Peyer's patch (tissue), 4 donors: ENCODE data around the gene TCF4.

Source experiments
- POLR2A ChIP-seq, 2 donors: fragments of 450-650 bp; IDR thresholded peaks; one replicate each; pipeline ENCODE4 v1.5.1; 2017; ENCODE audit warnings: antibody characterized with exemption in 2 of 2, mild to moderate bottlenecking in 2 of 2, moderate library complexity in 2 of 2
- TF ChIP-seq, protein P1 (sequence below), 6 experiments: fragments of 450-650 bp in 4 of 6; fragments of 200-600 bp in 2 of 6; sonication (generic) in 1 of 6; IDR thresholded peaks; one replicate each; pipeline ENCODE4 v1.5.1; 2017 to 2019; ENCODE audit warnings: antibody characterized with exemption in 6 of 6, mild to moderate bottlenecking in 3 of 6, moderate library complexity in 1 of 6

DNA sequence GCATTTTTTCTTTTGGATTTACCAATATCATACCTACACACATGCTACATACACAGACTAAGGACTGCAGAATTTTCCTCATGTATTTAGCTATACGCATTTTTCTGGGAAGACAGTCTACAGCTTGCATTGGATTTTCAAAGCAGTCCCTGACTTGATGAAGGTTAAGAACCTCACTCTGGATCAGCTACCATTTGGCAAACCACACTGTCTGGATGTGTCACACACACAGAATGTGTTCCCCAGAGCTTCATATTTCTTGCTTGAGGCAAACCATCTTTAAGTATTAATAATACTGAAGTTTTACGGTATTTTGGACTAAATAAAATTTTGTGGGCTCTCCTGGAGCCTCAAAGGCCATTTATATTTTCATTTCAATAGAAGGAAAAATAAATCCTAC is 102.3 kb downstream of the TCF4 start:
- TF ChIP-seq, protein P1, sequence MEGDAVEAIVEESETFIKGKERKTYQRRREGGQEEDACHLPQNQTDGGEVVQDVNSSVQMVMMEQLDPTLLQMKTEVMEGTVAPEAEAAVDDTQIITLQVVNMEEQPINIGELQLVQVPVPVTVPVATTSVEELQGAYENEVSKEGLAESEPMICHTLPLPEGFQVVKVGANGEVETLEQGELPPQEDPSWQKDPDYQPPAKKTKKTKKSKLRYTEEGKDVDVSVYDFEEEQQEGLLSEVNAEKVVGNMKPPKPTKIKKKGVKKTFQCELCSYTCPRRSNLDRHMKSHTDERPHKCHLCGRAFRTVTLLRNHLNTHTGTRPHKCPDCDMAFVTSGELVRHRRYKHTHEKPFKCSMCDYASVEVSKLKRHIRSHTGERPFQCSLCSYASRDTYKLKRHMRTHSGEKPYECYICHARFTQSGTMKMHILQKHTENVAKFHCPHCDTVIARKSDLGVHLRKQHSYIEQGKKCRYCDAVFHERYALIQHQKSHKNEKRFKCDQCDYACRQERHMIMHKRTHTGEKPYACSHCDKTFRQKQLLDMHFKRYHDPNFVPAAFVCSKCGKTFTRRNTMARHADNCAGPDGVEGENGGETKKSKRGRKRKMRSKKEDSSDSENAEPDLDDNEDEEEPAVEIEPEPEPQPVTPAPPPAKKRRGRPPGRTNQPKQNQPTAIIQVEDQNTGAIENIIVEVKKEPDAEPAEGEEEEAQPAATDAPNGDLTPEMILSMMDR (IDR thresholded peaks at IDR 0.05) = no peak
- no peak for TF ChIP-seq POLR2A (IDR thresholded peaks at IDR 0.05)
